ENCODE results near the gene IL36B. TPM values are rescaled to one million over a fixed set of nuclear protein-coding genes. Genes with fewer than 3 reads are reported as not detected.

IL36B gene
- total RNA-seq, 1 donor from 2014 or later, result not detected

DNA sequence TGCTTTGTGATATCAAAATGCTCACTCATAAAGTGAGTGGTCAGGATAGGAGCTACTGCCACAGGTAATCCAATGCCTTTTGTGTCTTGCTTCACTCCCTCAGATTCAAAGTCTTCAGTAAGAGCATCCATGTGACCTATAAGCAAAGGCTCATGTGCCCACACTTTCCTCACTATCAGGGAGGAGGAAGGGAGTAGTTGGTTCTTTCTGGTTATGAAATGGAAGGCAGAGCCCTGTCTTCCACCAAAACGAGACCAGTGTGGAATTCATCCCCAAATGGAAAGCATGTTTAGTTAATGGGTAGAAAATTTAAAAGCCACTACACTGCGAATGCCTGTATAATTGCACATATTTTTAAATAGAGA, 40.9 kb upstream of the IL36B start:
- H2AFZ ChIP-seq (ENCODE audit: low read depth, low read length), result no peak overlapping the region
- FAIRE-seq (no peak), DNase-seq (ENCODE audit: low read depth) (no peak)
- H3K4me3 ChIP-seq (ENCODE audit: insufficient read depth, low read depth, low read length), result no peak overlapping the region
- Mint-ChIP-seq H3K4me3 (ENCODE audit: unreplicated experiment) (no peak overlapping the region), H3K36me3 (ENCODE audit: low read depth, unreplicated experiment) (no peaks in the 10 kb centered on the region), H3K4me1 (ENCODE audit: low read depth, unreplicated experiment) (no peaks in the 10 kb centered on the region), H3K9me3 (ENCODE audit: unreplicated experiment) (peaks cover 3% of the 10 kb centered on the region), H3K27ac (ENCODE audit: unreplicated experiment) (no peak overlapping the region), H3K27me3 (ENCODE audit: low read depth, unreplicated experiment) (peaks cover 7% of the 10 kb centered on the region)
- no peaks in the 10 kb centered on the region for H3K36me3 ChIP-seq (ENCODE audit: insufficient read depth, low read length)
- H3K4me1 ChIP-seq (ENCODE audit: insufficient read depth, low read length), result no peaks in the 10 kb centered on the region
- TF ChIP-seq EZH2 (IDR thresholded peaks at IDR 0.05; ENCODE audit: insufficient read depth, low read length), result no peak
- TF ChIP-seq, protein P1, sequence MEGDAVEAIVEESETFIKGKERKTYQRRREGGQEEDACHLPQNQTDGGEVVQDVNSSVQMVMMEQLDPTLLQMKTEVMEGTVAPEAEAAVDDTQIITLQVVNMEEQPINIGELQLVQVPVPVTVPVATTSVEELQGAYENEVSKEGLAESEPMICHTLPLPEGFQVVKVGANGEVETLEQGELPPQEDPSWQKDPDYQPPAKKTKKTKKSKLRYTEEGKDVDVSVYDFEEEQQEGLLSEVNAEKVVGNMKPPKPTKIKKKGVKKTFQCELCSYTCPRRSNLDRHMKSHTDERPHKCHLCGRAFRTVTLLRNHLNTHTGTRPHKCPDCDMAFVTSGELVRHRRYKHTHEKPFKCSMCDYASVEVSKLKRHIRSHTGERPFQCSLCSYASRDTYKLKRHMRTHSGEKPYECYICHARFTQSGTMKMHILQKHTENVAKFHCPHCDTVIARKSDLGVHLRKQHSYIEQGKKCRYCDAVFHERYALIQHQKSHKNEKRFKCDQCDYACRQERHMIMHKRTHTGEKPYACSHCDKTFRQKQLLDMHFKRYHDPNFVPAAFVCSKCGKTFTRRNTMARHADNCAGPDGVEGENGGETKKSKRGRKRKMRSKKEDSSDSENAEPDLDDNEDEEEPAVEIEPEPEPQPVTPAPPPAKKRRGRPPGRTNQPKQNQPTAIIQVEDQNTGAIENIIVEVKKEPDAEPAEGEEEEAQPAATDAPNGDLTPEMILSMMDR (IDR thresholded peaks at IDR 0.05; ENCODE audit: insufficient read depth, low read depth, low read length), result no peak
- H3K9ac ChIP-seq (ENCODE audit: low read length), result no peak overlapping the region
- H3K79me2 ChIP-seq (ENCODE audit: insufficient read depth, low read length), result no peaks in the 10 kb centered on the region
- peaks cover 29% of the 10 kb centered on the region for H3K27me3 ChIP-seq (ENCODE audit: insufficient read depth, low read length)
- no peaks in the 10 kb centered on the region for H4K20me1 ChIP-seq (ENCODE audit: insufficient read depth, low read length)
- H3K9me3 ChIP-seq (ENCODE audit: insufficient read depth, low read depth, low read length), result peaks cover 2% of the 10 kb centered on the region
- H3K27ac ChIP-seq (ENCODE audit: low read depth, low read length), result no peak overlapping the region
- H3K4me2 ChIP-seq (ENCODE audit: low read length), result no peak overlapping the region

DNA sequence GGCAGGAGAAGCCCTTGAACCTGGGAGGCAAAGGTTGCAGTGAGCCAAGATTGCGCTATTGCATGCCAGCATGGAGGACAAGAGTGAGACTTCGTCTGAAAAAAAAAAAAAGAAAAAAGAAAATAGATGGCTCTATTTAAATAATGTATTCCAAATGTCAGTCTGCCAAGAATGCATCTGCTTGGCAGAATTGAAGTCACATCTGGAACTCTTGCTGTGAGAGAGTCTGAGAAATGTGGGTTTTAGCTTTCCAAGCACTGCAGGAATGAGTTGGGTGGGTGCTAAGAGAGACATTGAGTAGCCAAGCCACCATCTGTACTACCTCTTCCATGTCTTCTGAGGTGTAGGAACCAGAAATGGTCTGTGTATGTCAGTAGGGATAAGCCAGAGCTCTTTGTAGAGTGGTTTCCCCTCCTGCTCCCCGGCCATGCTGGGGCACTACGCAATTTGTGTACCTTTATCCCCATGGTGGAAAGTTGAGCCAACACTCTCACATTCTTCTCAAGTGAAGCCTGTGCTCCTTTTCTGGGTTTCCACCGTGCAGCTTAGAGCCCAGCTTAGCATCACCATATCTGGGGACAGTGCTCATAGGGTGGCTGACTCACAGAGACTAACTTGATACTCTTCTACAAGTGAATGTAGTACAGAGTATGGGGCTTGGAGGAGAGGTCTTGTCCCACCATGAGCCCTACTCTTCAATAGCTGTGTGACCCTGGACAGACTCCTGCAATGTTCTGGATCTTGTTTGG, 40.4 kb upstream of the IL36B start:
- TF ChIP-seq, protein P1 (IDR thresholded peaks at IDR 0.05; ENCODE audit: insufficient read depth, low read depth, low read length), result no peak
- no peak for TF ChIP-seq EZH2 (IDR thresholded peaks at IDR 0.05; ENCODE audit: insufficient read depth, low read length)
- Mint-ChIP-seq H3K27ac (ENCODE audit: unreplicated experiment) (no peak overlapping the region), H3K9me3 (ENCODE audit: unreplicated experiment) (peaks cover 3% of the 10 kb centered on the region), H3K4me3 (ENCODE audit: unreplicated experiment) (no peak overlapping the region), H3K36me3 (ENCODE audit: low read depth, unreplicated experiment) (no peaks in the 10 kb centered on the region), H3K27me3 (ENCODE audit: low read depth, unreplicated experiment) (peaks cover 7% of the 10 kb centered on the region), H3K4me1 (ENCODE audit: low read depth, unreplicated experiment) (no peaks in the 10 kb centered on the region)
- Histone ChIP-seq H3K4me3 (ENCODE audit: insufficient read depth, low read depth, low read length) (no peak overlapping the region), H3K27me3 (ENCODE audit: insufficient read depth, low read length) (peaks cover 29% of the 10 kb centered on the region), H3K9me3 (ENCODE audit: insufficient read depth, low read depth, low read length) (peaks cover 2% of the 10 kb centered on the region), H3K79me2 (ENCODE audit: insufficient read depth, low read length) (no peaks in the 10 kb centered on the region), H3K36me3 (ENCODE audit: insufficient read depth, low read length) (no peaks in the 10 kb centered on the region), H3K4me1 (ENCODE audit: insufficient read depth, low read length) (no peaks in the 10 kb centered on the region), H3K27ac (ENCODE audit: low read depth, low read length) (no peak overlapping the region), H2AFZ (ENCODE audit: low read depth, low read length) (no peak overlapping the region), H3K4me2 (ENCODE audit: low read length) (no peak overlapping the region), H3K9ac (ENCODE audit: low read length) (no peak overlapping the region), H4K20me1 (ENCODE audit: insufficient read depth, low read length) (no peaks in the 10 kb centered on the region)
- DNase-seq (ENCODE audit: low read depth) (no peak), FAIRE-seq (no peak)

DNA sequence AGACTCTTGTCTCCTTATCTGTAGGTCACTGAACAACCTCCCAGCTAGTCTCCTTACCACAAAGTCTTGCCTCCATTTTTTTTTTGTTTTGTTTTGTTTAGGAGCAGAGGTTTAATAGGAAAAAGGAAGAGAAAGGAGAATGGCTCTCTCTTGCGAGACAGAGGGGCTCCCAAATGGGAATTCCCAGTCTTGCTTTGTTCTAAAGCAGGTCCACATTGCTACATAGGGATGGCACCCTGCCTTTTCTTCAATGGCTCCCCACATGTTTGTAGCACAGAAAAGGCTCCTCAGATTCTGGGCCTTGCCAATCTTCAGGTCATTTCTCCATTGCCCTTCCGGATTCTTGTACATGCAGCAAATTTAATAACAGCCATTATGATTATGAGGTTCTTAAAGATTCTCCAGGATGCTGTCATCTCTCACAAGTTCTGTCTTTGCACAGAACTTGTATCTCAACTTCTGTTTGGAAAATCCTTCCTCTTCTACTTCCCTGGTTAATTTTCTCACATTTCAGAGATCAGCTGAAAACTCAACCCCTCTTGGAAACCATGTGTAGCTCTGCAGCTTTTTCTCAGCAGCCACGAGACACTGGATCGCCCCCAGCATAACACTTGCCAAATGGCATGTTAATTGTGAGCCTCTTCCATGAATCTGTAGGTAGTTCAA, 38.7 kb upstream of the IL36B start:
- H3K4me1 ChIP-seq (ENCODE audit: insufficient read depth, low read length), result no peaks in the 10 kb centered on the region
- no peak overlapping the region for H2AFZ ChIP-seq (ENCODE audit: low read depth, low read length)
- H3K4me3 ChIP-seq (ENCODE audit: insufficient read depth, low read depth, low read length), result no peak overlapping the region
- no peak overlapping the region for H3K9ac ChIP-seq (ENCODE audit: low read length)
- no peaks in the 10 kb centered on the region for H3K9me3 Mint-ChIP-seq (ENCODE audit: unreplicated experiment)
- H3K4me3 Mint-ChIP-seq (ENCODE audit: unreplicated experiment), result no peak overlapping the region
- H3K27me3 ChIP-seq (ENCODE audit: insufficient read depth, low read length), result peaks cover 32% of the 10 kb centered on the region
- FAIRE-seq (no peak), DNase-seq (ENCODE audit: low read depth) (no peak)
- H3K9me3 ChIP-seq (ENCODE audit: insufficient read depth, low read depth, low read length), result peaks cover 2% of the 10 kb centered on the region
- no peaks in the 10 kb centered on the region for H4K20me1 ChIP-seq (ENCODE audit: insufficient read depth, low read length)
- H3K4me2 ChIP-seq (ENCODE audit: low read length), result no peak overlapping the region
- no peak overlapping the region for H3K27ac ChIP-seq (ENCODE audit: low read depth, low read length)
- H3K79me2 ChIP-seq (ENCODE audit: insufficient read depth, low read length), result no peaks in the 10 kb centered on the region
- H3K36me3 ChIP-seq (ENCODE audit: insufficient read depth, low read length), result no peaks in the 10 kb centered on the region
- peaks cover 10% of the 10 kb centered on the region for H3K27me3 Mint-ChIP-seq (ENCODE audit: low read depth, unreplicated experiment)
- H3K36me3 Mint-ChIP-seq (ENCODE audit: low read depth, unreplicated experiment), result no peaks in the 10 kb centered on the region
- no peaks in the 10 kb centered on the region for H3K4me1 Mint-ChIP-seq (ENCODE audit: low read depth, unreplicated experiment)
- H3K27ac Mint-ChIP-seq (ENCODE audit: unreplicated experiment), result no peak overlapping the region
- TF ChIP-seq EZH2 (IDR thresholded peaks at IDR 0.05; ENCODE audit: insufficient read depth, low read length), result no peak
- TF ChIP-seq, protein P1 (IDR thresholded peaks at IDR 0.05; ENCODE audit: insufficient read depth, low read depth, low read length), result no peak

All from astrocyte (in vitro differentiated cells and primary cell).